ENCODE data around the gene MIAT. TPM values are rescaled to one million over a fixed set of nuclear protein-coding genes. Genes with fewer than 3 reads are reported as not detected.
"Not testable (repeated sequence)": the region's sequence is repeated elsewhere in the genome, so short reads cannot be mapped to it uniquely, and the experiment has no call there.

MIAT gene
- total and polyA plus RNA-seq, 12 donors, result 0.03 to 1.6 (median 0.45) TPM

GRCh38 chr22:26610072-26610958 lies 47.1 kb upstream of the MIAT start:
- Histone ChIP-seq H3K4me3 (no peak overlapping the region), H3K27me3 (peaks cover 0 to 29% (median 11%) of the 10 kb centered on the region in 7 donors), H3K4me1 (peaks cover 0 to 14% (median 0%) of the 10 kb centered on the region in 9 donors), H3K27ac (peak overlapping the region in 1 of 10 donors; percentile 47), H3K36me3 (no peaks in the 10 kb centered on the region), H3K9me3 (no peaks in the 10 kb centered on the region)
- WGBS, 2 donors, result 68 to 77% methylated on average over 12 of the region's 12 CpGs
- intact Hi-C loops (cut with DNase I), result no loop called here
- TF ChIP-seq CTCF (IDR thresholded peaks at IDR 0.05), result no peak
- ATAC-seq, result peak in 6 of 8 donors; percentile 42 to 67 (median 50)
- DNase-seq, result peak; percentile 21 to 32

GRCh38 chr22:26610996-26611395 lies 46.4 kb upstream of the MIAT start:
- no peak for DNase-seq
- Histone ChIP-seq H3K4me3 (no peak overlapping the region), H3K36me3 (no peaks in the 10 kb centered on the region), H3K4me1 (peaks cover 0 to 17% (median 0%) of the 10 kb centered on the region in 9 donors), H3K9me3 (no peaks in the 10 kb centered on the region), H3K27ac (no peak overlapping the region), H3K27me3 (peaks cover 0 to 32% (median 12%) of the 10 kb centered on the region in 7 donors)
- 77 to 89% methylated on average over 2 of the region's 2 CpGs for WGBS, 2 donors
- no peak for TF ChIP-seq CTCF (IDR thresholded peaks at IDR 0.05)
- no peak for ATAC-seq
- intact Hi-C loops (cut with DNase I), result no loop called here

- H3K9me3 ChIP-seq, result no peaks in the 10 kb centered on the region
- intact Hi-C loops (cut with DNase I), result no loop called here
- H3K4me3 ChIP-seq, result no peak overlapping the region
- TF ChIP-seq CTCF (IDR thresholded peaks at IDR 0.05), result no peak
- ATAC-seq (no peak), DNase-seq (no peak)
- no peak overlapping the region for H3K27ac ChIP-seq
- H3K4me1 ChIP-seq, result peaks cover 0 to 31% (median 0%) of the 10 kb centered on the region in 9 donors
- no peaks in the 10 kb centered on the region for H3K36me3 ChIP-seq
- H3K27me3 ChIP-seq, result peaks cover 0 to 39% (median 12%) of the 10 kb centered on the region in 7 donors
- 79 to 93% methylated on average over 4 of the region's 4 CpGs for WGBS, 2 donors
Measured at GRCh38 chr22:26612652-26613051, 44.7 kb upstream of the MIAT start.

DNA sequence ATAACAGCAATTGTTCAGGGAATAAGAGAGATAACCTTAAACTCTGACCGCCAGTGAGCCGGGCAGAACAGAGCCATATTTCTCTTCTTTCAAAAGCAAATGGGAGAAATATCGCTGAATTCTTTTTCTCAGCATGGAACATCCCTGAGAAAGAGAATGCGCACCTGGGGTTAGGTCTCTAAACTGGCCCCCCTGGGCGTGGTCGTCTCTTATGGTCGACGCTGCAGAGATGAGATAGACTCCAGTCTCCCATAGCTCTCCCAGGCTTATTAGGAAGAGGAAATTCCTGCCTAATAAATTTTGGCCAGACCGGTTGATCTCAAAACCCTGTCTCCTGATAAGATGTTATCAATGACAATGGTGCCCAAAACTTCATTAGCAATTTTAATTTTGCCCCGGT lies 43.6 kb upstream of the MIAT start:
- H3K4me3 ChIP-seq; H3K9me3 ChIP-seq; intact Hi-C loops (cut with DNase I); DNase-seq; ATAC-seq; H3K36me3 ChIP-seq; H3K27ac ChIP-seq: not testable (repeated sequence)
- peaks cover 0 to 39% (median 0%) of the 10 kb centered on the region in 9 donors for H3K4me1 ChIP-seq
- 12 to 14% methylated on average over 10 of the region's 10 CpGs for WGBS, 2 donors
- peaks cover 0 to 37% (median 12%) of the 10 kb centered on the region in 7 donors for H3K27me3 ChIP-seq

GRCh38 chr22:26614322-26614721 lies 43.1 kb upstream of the MIAT start:
- intact Hi-C loops (cut with DNase I), result no loop called here

More at GRCh38 chr22:26614322-26614721, 43.1 kb upstream of the MIAT start:
- ATAC-seq, result no peak
- no peaks in the 10 kb centered on the region for H3K9me3 ChIP-seq
- peaks cover 0 to 43% (median 5%) of the 10 kb centered on the region in 9 donors for H3K4me1 ChIP-seq
- no peak overlapping the region for H3K4me3 ChIP-seq
- H3K27ac ChIP-seq, result no peak overlapping the region
- TF ChIP-seq CTCF (IDR thresholded peaks at IDR 0.05), result no peak
- peaks cover 0 to 37% (median 12%) of the 10 kb centered on the region in 7 donors for H3K27me3 ChIP-seq
- no peak for DNase-seq
- 46 to 50% methylated on average over 14 of the region's 14 CpGs for WGBS, 2 donors
- H3K36me3 ChIP-seq, result no peaks in the 10 kb centered on the region

Data from heart right ventricle (tissue), 16 donors.